H54 (cell line): ENCODE results near the gene RAB3D.

Source experiments
- DNase-seq: peaks from one replicate; pipeline ENCODE4 v3.0.0; 2011; ENCODE audit warnings: low spot score, mixed read lengths; ENCODE audit not compliant: insufficient read length
- FAIRE-seq: peaks from 3 replicates; lab custom pipeline; 2011; peaks lifted over from hg19 to GRCh38; lab: Jason Lieb, UNC
- POLR2A ChIP-seq: IDR thresholded peaks from 2 replicates; pipeline ENCODE4 v1.6.1; 2011; ENCODE audit warnings: low read depth, mild to moderate bottlenecking, low read length

The RAB3D gene

DNA sequence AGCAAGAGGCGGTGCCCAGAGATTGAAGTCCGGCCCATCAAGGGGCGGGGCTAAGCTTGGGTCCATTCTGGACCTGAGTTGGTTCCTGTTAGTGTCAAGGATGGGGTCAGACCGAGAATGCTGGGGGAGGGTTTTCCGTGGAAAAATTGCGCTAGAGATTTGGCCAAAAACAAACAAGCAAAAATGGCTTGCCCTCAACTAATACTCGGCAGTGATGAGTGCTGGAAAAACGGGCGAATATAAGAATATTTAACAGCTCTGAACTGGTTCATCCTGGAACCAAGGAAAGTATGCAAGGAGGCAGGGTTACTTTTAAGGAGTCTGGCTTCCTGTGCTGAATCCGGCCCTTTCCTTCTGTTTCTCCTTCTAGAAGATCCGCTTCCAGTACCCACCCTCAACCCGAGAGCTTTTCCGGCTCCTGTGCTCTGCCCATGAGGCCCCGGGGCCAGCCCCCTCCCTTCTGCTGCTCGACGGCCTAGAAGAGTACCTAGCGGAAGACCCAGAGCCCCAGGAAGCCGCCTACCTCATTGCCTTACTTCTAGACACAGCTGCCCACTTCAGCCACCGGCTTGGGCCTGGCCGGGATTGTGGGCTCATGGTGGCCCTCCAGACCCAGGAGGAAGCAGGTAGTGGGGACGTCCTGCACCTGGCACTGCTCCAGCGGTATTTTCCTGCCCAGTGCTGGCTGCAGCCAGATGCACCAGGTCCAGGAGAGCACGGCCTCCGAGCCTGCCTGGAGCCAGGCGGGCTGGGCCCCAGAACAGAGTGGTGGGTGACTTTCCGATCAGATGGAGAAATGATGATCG is 35.9 kb upstream of the RAB3D start:
- no peak for FAIRE-seq
- TF ChIP-seq POLR2A, result no peak
- no peak for DNase-seq

DNA sequence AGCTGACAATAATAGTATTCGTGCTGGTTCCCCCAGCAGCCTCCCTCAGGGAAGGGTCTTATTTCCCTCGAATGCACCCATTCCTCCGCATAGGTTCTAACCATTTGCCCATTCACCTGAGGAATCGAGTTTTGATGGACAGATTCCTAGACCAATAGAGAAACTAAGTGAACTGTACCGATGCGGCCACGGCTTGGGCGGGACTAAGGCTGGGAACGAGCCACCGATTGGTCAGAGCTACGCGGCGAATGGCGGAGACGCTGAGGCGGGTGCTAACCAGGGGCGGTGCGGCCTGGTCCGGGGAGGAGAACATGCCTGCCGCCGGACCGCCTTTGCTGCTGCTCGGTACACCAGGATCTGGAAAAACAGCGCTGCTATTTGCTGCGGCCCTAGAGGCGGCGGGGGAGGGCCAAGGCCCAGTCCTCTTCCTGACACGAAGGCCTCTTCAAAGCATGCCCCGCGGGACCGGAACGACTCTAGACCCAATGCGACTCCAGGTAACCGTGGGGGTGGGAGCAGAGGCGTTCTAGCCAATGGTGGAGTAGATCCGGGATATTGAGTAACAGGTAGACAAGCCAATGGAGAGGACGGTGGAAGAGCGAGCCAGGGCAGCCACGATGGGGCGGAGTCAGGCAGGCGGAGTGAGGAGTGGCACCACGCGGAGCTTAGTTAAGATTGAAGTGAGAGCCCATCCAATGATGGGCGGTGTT is 35.1 kb upstream of the RAB3D start, which contains the start of gene SWSAP1:
Gene SWSAP1, plus strand, starts transcription at position 234 of the 710 bp plus-strand sequence. Its CDS starts 15 bp downstream, at position 249.
- peak; percentile 87 for FAIRE-seq
- peak; percentile 55 for TF ChIP-seq POLR2A
- DNase-seq, result peak; percentile 97

GRCh38 chr19:11373885-11374432 is 34.5 kb upstream of the RAB3D start:
- DNase-seq (no peak), FAIRE-seq (no peak)
- no peak for TF ChIP-seq POLR2A

GRCh38 chr19:11373166-11373884 is 33.9 kb upstream of the RAB3D start:
- no peak for TF ChIP-seq POLR2A
- no peak for FAIRE-seq
- no peak for DNase-seq

DNA sequence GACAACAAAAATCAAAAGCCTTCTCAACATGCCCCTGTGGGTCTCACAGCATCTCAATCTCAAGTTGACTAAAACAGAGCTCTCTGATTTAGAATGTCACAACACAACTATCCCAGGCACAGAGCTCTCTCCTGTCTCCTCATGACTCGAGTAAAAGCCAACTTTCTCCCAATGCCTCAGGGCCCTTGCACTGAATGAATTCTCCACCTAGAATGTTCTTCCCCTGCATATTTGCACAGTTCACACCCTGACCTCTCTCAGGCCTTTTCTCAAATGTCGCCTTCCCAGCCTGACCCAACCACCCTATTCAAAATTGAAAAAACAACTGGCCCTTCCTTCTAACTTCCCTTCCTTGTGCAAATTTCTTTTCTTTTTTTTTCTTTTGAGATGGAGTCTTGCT is 31.3 kb upstream of the RAB3D start:
- no peak for FAIRE-seq
- no peak for DNase-seq
- TF ChIP-seq POLR2A, result no peak

GRCh38 chr19:11367528-11367927 is 28.1 kb upstream of the RAB3D start:
- DNase-seq, result no peak
- no peak for TF ChIP-seq POLR2A
- no peak for FAIRE-seq

- no peak for FAIRE-seq
- DNase-seq, result no peak
- TF ChIP-seq POLR2A, result no peak
Measured at GRCh38 chr19:11365557-11366117, 26.2 kb upstream of the RAB3D start.

DNA sequence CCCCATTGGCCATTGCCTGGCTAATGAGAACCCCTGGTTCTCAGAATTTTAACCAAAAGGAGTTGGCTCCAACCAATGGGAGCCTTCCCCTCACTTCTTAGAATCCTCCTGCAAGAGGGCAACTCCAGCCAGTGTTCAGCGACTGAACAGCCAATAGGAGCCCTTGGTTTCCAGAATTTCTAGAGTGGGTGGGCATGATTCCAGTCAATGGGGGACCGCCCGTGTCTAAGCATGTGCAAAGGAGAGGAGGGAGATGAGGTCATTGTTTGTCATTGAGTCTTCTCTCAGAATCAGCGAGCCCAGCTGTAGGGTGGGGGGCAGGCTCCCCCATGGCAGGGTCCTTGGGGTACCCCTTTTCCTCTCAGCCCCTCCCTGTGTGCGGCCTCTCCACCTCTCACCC is 25.5 kb upstream of the RAB3D start:
- FAIRE-seq, result no peak
- no peak for TF ChIP-seq POLR2A
- no peak for DNase-seq

GRCh38 chr19:11364296-11364904 is 24.9 kb upstream of the RAB3D start:
- FAIRE-seq, result no peak
- no peak for DNase-seq
- TF ChIP-seq POLR2A, result no peak

DNA sequence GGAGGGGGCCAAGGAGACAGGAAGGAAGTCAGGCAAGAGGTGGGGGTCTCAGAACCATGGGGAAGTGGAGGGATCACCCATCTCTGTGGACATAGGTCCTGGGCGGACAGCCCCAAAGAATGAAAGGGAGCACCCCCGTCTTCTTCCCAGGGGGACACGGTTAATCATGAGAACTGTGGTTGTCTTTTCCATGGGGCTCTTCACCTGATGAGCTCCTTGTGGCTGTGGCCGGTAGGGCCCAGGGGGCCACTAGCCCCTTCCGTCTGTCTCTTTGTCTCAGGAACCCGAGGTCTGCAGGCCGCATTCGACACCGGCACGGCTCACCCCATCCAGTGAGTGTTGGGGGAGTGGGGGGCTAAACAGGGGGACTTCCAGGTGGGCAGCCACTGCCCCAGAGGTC is 24.4 kb upstream of the RAB3D start:
- DNase-seq (no peak), FAIRE-seq (no peak)

DNA sequence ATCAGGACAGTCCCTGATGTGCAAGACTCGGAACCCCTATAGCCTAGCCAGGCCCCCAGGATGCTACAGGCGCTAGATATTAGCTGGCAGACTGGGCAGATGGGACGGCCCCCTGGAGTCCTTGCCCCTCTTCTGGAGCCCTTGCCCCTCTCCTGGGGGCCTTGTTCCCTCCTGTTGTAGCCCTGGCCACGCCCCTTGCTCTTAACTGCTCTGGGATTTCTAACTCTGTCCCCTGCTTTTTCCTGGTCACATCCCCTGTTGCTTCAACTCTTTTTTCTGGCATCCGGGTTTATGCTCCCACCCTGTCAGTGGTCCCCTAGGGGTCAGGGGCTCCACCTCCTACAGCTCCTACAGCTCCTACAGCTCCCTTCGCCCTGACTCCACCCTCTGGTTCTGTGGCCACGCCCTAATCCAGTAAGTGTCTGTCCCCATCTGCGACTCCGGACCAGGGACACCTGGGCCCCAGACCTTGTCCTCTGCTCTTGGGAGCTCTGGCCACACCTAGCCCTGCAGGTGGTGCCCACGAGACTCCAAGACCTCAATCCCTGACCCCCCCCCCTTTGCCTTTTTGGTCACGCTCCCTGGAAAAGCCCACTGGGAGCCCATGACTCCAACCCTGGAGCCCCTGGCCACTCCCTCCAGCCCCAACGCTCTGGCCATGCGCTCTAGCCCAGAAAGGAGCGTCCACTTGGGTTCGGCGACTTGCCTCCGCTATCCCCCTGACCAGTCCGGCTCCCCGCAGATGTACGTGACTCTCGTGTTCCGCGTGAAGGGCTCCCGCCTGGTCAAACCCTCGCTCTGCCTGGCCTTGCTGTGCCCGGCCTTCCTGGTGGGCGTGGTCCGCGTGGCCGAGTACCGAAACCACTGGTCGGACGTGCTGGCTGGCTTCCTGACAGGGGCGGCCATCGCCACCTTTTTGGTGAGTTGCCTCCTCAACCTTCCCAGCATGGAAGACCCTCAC is 22.6 kb upstream of the RAB3D start:
- DNase-seq, result no peak
- no peak for FAIRE-seq
- no peak for TF ChIP-seq POLR2A

More for the DNA sequence above, 24.4 kb upstream of the RAB3D start:
- no peak for TF ChIP-seq POLR2A
